Liver (tissue), 3 donors: ENCODE data around the gene ZNF232.
"Not testable (repeated sequence)": the region's sequence is repeated elsewhere in the genome, so short reads cannot be mapped to it uniquely, and the experiment has no call there.

Experiments
- EGR1 ChIP-seq, 2 donors: IDR thresholded peaks; 2 replicates each; pipeline ENCODE4 v1.6.1; 2016 to 2018; ENCODE audit warnings: antibody characterized with exemption in 2 of 2, low read depth in 2 of 2
- FOXA2 ChIP-seq: IDR thresholded peaks from 2 replicates; pipeline ENCODE4 v1.6.1; 2016; ENCODE audit warnings: antibody characterized with exemption
- GABPA ChIP-seq, 2 donors: IDR thresholded peaks in 1 of 2; conservative IDR thresholded peaks in 1 of 2; 2 replicates each; pipeline ENCODE4 v1.6.1; 2016; ENCODE audit warnings: antibody characterized with exemption in 2 of 2, mild to moderate bottlenecking in 1 of 2, moderate library complexity in 1 of 2
- JUND ChIP-seq, 2 donors: IDR thresholded peaks; 2 replicates each; pipeline ENCODE4 v1.6.1; 2016; ENCODE audit warnings: antibody characterized with exemption in 2 of 2
- RAD21 ChIP-seq, 2 donors: IDR thresholded peaks; 2 replicates each; pipeline ENCODE4 v1.6.1; 2016; ENCODE audit warnings: antibody characterized with exemption in 2 of 2, mild to moderate bottlenecking in 2 of 2
- RXRA ChIP-seq, 2 donors: IDR thresholded peaks; 2 replicates each; pipeline ENCODE4 v1.6.1; 2017 to 2018; ENCODE audit warnings: antibody characterized with exemption in 2 of 2, mild to moderate bottlenecking in 1 of 2
- TAF1 ChIP-seq: conservative IDR thresholded peaks from 2 replicates; pipeline ENCODE4 v1.6.1; 2016; ENCODE audit warnings: antibody characterized with exemption, mild to moderate bottlenecking
- YY1 ChIP-seq: IDR thresholded peaks from 2 replicates; pipeline ENCODE4 v1.6.1; 2016; ENCODE audit warnings: antibody characterized with exemption, mild to moderate bottlenecking
- TF ChIP-seq, protein P1 (sequence below): fragments of 150-350 bp; IDR thresholded peaks from 2 replicates; pipeline ENCODE4 v1.5.1; 2017; ENCODE audit warnings: improper control_type of control experiment, low read depth, low read length; ENCODE audit not compliant: missing input control
- TF ChIP-seq, protein P2 (sequence below): IDR thresholded peaks from 2 replicates; pipeline ENCODE4 v1.6.1; 2016; ENCODE audit warnings: antibody characterized with exemption
- donor health status: healthy.
- donor health status: healthy.

DNA sequence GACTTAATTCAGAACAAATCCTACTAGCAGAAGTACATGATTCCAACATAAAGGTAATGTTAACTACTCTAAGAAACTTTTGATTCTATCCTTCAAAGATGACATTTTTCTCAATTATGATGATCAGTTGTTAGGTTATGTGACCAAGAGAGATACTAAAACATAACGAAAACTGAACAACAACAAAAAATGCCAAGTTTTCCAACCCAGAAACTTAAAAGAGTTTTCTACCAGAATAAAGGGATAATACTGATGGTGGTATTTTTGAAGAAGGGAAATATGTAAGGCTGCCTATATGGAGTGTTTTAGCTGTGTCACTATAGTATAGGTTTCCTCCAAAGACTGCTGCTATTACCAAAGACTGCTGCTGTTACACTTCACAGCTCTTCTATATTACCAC lies 34.4 kb upstream of the ZNF232 start:
- not testable (repeated sequence) for TF ChIP-seq EGR1 (IDR thresholded peaks at IDR 0.05; ENCODE audit: low read depth in 2 of 2); YY1; JUND (IDR thresholded peaks at IDR 0.05); GABPA (IDR thresholded peaks at IDR 0.05 in 1 of 2, conservative IDR thresholded peaks at IDR 0.05 in 1 of 2); RXRA (IDR thresholded peaks at IDR 0.05); TAF1; RAD21 (IDR thresholded peaks at IDR 0.05); FOXA2
- TF ChIP-seq, protein P1, sequence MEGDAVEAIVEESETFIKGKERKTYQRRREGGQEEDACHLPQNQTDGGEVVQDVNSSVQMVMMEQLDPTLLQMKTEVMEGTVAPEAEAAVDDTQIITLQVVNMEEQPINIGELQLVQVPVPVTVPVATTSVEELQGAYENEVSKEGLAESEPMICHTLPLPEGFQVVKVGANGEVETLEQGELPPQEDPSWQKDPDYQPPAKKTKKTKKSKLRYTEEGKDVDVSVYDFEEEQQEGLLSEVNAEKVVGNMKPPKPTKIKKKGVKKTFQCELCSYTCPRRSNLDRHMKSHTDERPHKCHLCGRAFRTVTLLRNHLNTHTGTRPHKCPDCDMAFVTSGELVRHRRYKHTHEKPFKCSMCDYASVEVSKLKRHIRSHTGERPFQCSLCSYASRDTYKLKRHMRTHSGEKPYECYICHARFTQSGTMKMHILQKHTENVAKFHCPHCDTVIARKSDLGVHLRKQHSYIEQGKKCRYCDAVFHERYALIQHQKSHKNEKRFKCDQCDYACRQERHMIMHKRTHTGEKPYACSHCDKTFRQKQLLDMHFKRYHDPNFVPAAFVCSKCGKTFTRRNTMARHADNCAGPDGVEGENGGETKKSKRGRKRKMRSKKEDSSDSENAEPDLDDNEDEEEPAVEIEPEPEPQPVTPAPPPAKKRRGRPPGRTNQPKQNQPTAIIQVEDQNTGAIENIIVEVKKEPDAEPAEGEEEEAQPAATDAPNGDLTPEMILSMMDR = not testable (repeated sequence)
- TF ChIP-seq, protein P2, sequence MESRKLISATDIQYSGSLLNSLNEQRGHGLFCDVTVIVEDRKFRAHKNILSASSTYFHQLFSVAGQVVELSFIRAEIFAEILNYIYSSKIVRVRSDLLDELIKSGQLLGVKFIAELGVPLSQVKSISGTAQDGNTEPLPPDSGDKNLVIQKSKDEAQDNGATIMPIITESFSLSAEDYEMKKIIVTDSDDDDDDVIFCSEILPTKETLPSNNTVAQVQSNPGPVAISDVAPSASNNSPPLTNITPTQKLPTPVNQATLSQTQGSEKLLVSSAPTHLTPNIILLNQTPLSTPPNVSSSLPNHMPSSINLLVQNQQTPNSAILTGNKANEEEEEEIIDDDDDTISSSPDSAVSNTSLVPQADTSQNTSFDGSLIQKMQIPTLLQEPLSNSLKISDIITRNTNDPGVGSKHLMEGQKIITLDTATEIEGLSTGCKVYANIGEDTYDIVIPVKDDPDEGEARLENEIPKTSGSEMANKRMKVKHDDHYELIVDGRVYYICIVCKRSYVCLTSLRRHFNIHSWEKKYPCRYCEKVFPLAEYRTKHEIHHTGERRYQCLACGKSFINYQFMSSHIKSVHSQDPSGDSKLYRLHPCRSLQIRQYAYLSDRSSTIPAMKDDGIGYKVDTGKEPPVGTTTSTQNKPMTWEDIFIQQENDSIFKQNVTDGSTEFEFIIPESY = not testable (repeated sequence)
